Dermis microvascular lymphatic vessel endothelial cell (primary cell): ENCODE results near the gene SNX27. TPM values are rescaled to one million over a fixed set of nuclear protein-coding genes. Genes with fewer than 3 reads are reported as not detected.
"Not testable (repeated sequence)": the region's sequence is repeated elsewhere in the genome, so short reads cannot be mapped to it uniquely, and the experiment has no call there.

ENCODE experiments used
- DNase-seq, 2 donors: peaks; one replicate each; pipeline versions ENCODE4 v3.0.0 to v3.0.0-alpha.2; 2010; ENCODE audit warnings: low read depth in 2 of 2
- total RNA-seq: library from RNA; depleted of rRNA; stranded (reverse); fragments of >200 nt; gene quantifications from 2 replicates; pipeline ENCODE4 v1.2.1, GENCODE V29; 2014

Gene SNX27
- total RNA-seq, 1 donor from 2014 or later: 12.6 TPM

DNA sequence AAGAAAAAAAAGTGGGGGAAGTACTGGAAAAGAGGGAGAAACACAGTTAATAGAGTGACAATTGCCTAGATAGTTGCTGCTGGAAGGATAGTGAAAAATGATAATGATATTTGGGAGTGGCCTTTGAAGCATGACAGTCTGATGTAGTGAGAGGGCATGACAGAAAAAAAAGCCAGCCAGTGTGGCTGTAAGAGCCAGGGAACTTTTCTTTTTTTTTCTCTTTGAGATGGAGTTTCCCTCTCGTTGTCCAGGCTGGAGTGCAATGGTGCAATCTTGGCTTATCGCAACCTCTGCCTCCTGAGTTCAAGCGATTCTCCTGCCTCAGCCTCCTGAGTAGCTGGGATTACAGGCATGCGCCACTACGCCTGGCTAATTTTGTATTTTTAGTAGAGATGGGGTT is 9.3 kb upstream of the SNX27 start:
- DNase-seq: not testable (repeated sequence)

DNA sequence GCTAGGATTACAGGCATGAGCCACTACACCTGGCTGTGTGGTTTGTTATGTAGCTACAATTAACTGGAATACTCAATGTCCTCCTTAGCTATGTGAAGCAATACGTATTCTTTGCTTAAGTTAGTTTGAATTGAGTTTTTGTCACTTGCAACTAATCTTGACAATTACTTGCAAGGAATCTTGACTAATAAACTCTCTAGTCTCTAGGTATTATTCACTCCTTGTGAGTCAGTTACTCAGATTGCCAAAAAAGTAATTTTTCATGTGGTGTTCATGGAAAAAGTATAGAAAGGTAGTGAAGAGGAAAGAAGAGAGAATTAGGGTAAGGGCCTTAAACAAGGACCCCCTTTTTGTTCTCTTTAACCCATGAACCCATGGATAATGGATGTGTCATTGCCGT is 7.6 kb upstream of the SNX27 start:
- no peak for DNase-seq

DNA sequence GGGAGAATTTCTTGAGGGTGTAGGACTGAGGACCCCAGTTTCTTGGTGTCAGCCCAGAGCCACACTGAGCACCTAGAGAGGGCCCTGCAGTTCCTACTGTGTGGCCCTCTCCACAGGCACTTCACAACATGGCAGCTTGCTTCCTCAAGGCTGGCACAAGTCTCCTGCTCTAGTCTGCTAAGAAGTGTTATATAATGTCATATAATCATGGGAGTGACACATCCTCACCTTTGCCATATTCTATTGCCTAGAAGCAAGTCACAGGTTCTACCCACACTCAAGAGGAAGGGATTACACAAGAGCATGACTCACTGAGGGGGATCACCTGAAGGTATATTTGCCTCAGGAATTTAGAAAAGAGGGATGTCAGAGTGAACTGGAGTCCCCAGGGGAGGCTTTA is 5.5 kb upstream of the SNX27 start:
- DNase-seq: no peak

DNA sequence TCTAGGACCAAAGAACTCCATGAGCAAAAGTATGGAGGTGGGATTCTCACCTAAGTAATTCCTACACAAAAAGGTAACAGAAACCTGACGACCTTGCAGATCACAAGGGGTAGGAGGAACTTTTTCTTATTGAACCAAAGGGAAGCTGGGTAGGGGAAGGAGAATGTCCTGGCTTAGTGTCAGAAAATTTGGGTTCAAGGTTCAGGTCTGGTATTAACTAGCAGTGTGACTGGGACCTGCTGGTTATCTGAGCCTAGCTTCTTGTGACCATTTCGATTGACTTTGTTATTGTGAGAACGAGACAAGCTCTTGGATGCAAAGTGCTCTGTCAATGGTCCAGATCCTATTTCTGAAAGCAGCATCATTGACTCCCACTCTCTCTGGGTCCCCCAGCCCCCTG is 5.0 kb upstream of the SNX27 start:
- no peak for DNase-seq

DNA sequence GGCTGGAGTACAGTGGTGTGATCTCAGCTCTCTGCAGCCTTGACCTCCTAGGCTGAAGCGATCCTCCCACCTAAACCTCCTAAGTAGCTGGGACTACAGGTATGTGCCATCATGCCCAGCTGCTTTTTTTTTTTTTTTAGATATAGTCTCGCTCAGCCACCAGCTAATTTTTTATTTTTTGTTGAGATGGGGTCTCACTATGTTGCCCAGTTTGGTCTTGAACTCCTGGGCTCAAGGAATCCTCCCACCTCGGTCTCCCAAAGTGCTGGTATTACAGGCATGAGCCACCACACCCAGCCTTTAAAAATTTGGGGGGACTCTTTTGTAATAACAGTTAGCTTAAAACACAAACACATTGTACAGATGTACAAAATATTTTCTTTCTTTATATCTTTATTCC is 1.7 kb upstream of the SNX27 start:
- no peak for DNase-seq

DNA sequence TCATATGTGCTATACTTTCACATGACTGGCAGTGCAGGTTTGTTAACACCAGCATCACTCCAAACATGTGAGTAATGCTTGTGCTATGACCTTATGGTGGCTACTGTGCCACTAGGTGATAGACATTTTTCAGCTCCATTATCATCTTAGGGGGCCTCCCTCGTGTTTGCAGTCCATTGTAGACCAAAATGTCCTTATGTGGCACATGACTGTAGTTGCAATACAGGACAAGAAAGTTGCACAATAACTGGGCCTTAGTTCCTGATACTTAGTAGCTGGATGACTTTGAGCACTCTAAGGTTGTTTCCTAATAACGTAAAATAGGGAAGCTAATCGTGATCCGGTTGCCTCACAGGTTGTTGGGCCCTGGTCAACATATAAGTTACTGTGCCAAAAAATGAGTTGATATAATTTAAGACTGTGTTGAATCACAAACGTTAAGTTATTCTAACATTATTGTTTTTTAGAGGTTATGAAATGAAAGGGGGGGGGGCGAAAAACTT is 511 bp upstream of the SNX27 start:
- no peak for DNase-seq

DNA sequence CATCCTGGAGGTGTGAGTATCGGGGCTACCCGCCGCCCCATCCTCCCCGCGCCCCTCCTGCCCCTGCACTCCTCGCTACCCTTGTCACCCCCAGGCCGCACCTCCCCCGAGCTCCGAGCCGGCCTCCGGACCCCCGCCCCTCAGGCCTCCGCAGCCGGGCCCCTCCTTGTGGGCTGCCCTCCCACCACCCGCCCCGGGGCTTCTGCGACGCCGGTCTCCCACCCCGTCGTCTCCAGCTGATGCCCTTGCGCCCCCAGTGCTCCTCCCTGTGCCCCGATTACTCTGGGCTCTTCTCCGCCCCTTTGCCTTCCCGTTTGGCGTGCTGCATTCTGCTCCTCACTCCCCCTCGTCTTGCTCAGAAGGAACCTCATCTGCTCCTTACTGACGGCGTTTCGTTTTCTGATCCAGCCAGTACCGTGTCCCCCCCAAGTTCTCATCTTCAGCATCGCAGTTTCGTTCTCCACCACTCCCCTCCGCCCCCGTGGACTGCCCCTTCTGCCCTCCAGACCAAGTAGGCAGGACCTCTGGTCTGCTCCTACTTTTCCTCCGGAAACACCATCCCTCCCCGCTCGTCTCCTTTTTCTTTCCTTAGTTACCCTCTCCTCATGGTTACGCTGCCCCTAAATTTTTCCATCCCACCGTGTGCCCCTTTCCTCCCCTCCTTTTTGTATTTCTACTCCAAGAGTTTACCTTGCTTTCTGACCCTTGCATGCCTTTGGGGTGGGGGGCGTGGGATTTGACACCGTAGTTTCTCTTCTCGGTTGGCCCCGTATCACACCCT is 841 bp downstream of the SNX27 start:
- peak in 1 of 2 donors; percentile 19 for DNase-seq

DNA sequence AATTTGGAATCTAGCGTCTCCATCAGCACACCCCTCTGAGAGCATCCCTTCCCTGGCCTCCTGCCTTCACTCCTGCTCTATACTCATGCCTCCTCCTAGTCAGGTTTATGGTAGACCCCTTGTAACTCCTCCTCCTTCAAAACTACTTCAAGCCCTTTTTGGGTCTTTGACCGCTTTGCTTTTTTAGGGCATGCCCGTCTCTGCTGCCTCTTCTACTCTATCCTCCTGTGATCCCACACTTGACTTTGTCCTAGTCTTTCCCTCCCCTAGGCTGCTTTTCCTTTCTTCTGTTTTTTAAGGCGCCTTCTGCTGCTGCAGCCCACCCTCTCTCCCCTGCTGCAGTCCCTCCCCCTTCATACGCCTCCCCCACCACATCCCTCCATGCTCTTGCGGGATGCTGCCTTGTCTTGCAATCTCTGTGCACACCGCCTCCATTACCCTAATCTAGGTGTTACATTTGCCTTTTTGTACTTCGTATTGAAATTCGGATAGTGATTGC is 1.5 kb downstream of the SNX27 start:
- DNase-seq: no peak

DNA sequence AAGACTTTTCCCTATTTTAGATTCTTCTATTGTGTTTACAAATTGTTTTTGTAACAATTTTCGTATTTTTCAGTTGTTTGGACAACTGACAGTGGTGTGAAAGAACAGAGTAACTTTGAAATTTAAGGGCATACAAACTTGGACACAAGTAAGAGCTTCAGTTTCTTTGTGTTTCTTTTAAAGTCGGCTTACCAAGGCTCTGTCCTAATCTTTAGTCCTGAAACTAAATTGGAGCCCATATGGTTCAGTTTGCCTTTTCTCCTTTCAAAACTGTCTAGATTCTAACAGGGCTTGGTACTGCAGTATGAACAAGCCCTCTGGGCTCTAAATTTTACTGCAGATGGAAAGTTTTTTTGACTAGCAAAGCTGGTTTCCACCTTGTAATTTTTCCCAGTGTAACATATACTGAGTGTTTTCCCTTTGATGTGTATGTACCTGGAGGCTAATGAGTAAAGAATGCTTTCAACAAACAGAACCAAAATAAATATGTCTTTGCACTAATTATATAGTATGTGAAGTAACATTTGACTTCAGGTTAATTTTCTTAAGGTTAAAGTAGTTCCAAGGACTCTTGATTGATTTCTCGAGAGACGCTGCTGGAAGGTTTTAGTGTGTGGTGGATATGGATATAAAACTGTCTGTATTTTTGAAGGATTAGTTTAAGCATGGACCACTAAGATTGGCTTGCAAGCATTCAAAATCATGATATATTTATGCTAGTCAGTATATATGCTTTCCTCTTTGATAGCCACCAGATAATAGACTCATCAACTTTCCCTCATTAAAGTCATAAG is 4.1 kb downstream of the SNX27 start:
- DNase-seq: no peak

DNA sequence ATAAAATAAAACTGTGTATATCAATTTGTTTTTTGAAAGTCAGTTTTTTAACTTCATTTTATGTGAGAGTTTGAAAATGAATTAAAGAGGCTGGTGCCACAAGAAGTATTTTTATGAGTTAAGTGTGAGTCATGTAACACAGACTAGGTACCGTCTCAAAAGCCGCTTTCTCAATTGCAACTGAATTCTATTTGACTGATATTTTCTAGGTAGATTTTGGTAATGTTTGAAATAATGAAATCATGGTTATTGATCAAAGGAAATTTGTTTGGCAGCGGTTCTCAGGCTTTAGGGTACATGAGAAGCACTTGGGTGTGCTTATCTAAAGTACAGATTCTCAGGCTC is 4.6 kb downstream of the SNX27 start:
- DNase-seq: no peak

DNA sequence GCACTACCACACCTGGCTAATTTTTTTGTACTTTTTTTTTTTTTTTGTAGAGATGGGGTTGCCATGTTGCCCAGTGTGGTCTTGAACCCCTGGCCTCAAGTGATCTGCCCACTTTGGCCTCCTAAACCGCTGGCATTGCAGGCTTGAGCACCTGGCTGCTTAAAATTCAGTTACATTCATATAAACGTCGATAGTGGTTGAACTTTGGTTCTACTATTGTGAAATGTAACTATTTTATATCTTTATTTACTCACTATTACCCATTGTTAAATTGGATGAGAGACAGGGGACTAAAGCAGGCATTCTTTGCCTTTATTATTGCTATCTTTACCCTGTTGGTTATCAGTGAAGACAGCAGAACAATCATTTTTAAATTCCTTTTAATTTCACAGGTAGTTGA is 6.2 kb downstream of the SNX27 start:
- no peak for DNase-seq

DNA sequence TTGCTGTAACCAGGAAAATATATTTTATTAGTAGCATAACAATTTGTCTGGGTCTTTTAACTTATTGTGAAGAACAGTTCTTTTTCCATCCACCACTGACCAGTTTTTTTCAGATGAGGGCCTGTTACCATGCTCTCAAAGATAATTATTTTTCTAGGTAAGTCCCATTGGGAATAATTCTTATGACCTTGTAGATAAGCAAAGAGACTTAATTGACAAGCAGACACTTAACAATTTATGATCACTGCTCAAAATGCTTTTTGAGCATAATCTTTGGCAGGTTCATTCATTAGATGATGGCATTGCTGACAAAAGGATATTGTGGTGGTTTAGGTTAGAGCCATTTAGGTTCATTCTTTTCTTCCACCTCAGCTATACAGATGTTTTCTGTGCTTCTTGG is 6.6 kb downstream of the SNX27 start:
- no peak for DNase-seq

DNA sequence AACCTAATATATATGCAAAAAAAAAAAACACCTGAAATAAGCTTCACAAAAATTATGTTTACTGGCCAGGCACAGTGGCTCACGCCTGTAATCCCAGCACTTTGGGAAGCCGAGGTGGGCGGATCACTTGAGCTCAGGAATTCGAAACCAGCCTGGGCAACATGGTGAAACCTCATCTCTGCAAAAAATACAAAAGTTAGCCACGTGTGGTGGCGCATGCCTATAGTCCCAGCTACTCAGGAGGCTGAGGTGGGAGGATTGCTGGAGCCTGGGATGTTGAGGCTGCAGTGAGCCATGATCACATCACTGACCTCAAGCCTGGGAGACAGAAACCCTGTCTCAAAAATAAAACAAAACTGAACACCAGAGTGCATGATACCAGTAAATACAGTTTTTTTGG is 7.1 kb downstream of the SNX27 start:
- not testable (repeated sequence) for DNase-seq

DNA sequence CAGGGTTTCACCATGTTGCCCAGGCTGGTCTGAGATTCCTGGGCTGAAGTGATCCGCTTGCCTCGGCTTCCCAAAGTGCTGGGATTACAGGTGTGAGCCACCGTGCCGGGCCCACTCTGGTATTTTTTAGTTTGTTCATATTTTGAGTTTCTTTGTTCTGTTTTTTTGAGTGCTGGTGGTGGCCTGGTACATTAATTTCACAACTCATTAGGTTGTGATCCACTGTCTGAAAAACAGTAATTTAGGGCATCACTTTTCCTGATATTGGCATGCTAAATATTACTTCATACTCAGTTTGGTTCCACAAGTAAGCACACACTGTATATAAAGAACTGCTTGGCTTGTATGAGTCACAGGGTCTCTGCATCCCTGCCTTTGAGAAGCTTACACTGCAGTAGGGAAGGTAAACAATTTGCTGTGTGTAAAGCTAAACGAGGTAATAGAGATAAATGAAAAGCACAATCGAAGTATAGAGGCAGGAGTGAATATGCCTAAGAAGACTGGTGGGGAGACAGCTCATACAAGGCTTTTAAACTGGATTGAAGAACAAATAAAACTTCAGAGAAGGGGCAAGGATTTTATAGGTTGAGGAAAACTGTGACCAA is 7.7 kb downstream of the SNX27 start:
- peak in 1 of 2 donors; percentile 24 for DNase-seq

DNA sequence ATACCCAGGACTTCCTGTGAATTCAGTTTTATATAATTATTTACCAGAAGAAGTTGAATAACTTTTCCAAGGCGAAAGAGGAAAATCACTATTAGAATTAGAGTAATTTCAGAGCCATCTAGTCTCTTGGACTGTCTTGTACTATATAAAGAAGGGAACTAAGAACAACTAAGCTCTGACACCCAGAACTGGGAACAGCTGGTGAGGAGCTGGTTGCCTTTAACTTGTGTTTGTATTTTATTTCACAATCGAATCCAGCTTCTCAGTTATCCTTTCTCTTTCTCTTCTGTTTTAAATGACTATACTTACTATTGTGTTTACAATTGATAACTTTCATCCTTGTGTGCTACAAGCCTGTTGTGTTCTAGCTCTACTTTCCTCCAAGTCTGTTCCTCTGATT is 8.4 kb downstream of the SNX27 start:
- no peak for DNase-seq

DNA sequence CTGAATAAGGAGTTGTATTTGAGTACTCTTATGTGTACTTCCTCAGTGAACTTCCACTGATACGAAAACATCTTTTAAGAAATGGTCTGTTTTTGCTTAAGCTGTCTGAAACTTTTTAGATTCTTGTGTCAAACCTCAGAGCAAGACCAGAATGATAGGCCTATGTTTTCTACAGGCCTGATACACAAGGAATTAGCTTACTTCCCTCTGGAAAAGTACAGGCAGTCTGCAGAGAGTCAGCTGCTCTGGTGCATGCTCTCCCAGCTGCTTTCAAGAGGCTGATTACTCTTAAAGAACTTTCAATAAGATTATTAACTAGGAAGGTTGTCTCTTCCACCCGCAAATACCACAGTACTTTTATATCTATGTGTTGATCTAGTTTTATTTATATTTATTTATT is 9.5 kb downstream of the SNX27 start:
- DNase-seq: no peak

DNA sequence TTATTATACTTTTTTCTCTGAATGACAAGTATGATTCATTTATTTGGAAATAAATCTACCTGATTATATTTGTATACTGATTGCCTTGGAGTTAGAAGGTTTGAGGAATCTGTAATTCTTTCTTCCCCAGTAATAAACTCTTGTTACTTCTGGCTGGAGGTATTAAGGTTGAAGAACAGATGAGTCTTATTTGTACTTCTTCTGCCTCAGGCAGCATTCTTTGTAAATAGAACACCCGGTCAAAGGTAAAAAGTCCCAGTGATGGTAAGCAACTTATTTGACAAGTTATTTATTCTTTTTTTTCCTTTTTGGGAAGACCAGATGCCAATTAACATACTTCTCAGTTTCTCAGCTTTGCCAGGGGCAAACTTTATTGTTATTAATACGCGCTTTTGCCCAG is 12.9 kb downstream of the SNX27 start:
- DNase-seq: no peak

DNA sequence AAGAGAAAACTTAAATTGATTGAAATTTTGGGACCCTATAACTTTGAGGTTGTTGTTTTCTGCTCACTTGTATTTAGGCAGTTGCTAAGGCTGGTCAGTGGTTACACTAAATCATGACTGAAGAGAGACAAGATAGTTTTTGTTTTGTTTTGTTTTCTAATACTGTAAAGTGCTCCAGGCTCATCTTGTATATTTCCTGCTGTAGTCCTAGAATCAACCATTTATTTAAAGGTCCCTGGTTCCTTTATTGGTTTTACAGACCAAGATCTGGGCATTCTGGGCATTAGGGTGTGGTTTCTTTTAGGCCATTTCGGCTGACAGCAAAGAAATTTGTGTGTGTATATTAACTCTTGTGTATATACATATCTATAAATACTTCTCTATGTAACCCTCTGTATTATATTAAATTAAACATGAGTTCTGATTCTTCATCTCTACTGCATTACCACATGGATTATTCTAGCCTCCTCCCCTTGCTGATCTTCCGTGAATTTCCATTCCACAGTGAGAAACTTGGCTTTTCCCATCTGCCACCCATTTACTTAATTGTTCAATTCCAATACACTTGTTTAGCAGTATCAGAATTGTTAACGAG is 15.0 kb downstream of the SNX27 start:
- DNase-seq: no peak

DNA sequence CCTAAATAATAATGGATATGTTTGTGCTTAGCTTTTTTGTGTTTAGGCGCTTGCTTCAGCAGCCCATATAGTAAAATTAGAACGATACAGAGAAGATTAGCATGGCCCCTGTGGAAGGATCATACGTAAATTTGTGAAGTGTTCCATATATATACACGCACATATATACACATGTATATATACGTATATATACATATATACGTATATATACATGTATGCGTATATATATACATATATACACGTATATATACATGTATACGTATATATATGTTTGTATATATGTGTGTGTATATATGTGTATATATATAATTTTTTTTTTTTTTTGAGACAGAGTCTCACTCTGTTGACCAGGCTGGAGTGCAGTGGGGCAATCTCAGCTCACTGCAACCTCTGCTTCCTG is 17.4 kb downstream of the SNX27 start:
- DNase-seq: no peak

DNA sequence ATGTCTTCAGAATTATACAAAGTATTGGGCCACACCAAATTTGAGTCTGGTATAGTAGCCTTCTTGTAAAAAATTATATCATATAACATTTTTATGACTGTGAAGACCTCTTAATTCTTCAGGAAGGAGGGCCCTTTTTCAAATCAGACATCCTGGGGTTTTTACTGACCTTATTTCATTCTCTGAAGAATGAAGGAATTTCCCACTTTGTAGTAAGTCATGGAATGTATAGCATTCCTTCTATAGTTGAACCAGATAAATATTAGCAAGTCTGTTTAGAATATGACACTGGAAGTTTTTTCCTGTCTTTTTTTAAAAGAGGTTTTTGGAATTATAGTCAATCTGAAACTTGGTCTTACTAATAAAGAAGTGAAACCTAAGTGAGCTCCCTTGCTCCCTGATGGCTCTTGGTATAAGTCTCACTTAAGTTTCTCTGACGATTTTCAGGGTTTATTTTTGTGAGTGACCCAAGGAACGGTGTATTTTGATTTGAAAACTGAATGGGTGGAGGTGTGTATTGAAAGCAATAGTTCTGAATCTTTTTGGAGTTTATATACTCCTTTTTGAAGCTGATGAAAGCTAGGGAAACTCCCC is 23.7 kb downstream of the SNX27 start:
- DNase-seq: no peak

DNA sequence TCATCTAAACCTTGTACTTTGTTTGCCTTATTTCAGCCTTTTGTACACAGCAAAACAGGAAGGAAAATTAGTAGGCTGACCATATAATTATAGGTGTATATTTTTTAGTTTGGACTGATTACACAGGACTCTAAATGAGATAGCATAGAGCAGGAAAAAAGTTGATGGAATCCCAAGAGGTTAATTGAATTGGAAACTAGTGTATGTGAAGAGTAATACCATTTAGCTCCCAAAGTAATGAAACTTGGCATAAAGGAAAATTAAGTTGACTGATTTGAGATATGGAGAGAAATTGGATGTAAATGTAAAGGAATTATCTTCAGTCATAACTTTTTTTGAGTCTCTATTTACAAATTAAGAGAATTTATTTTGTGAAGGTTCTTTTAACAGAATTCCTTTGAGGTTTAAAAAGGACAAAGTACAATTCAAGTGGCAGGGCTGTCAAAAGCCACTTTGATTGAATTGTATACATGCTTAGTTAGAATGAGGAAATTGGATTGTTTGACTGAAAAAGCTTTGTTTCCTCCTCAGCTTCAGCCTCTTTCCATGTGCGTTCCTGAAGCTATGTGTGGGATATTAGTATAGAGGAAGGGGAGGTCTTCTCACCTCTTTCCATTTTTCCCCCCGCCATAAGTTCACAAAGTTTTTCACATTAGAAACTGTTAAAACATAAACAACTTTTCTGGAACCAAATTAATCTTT is 26.4 kb downstream of the SNX27 start:
- DNase-seq: peak in 1 of 2 donors; percentile 17
